GM08714 (cell line): ENCODE data around the gene MARF1.

ENCODE experiments used
- H3K4me3 ChIP-seq: fragments of 200-500 bp; sonication (Bioruptor generic); 2 replicates; pipeline ENCODE4 v1.5.1; 2014; ENCODE audit warnings: mild to moderate bottlenecking, low read length, inconsistent platforms
- ZNF274 ChIP-seq: IDR thresholded peaks from 2 replicates; pipeline ENCODE4 v1.6.1; 2012; ENCODE audit warnings: mild to moderate bottlenecking, low read depth, low read length

MARF1 gene

GRCh38 chr16:15644267-15644961 is 1.5 kb upstream of the MARF1 start:
- no peak for TF ChIP-seq ZNF274
- peak overlapping the region; percentile 98 for H3K4me3 ChIP-seq

- peak overlapping the region; percentile 98 for H3K4me3 ChIP-seq
- no peak for TF ChIP-seq ZNF274
Measured at GRCh38 chr16:15643946-15644250, 944 bp upstream of the MARF1 start.

GRCh38 chr16:15642557-15643047 is 352 bp downstream of the MARF1 start:
- no peak for TF ChIP-seq ZNF274
- peak overlapping the region; percentile 75 for H3K4me3 ChIP-seq

- peak overlapping the region; percentile 75 for H3K4me3 ChIP-seq
- no peak for TF ChIP-seq ZNF274
Measured at GRCh38 chr16:15641753-15642556, 999 bp downstream of the MARF1 start.

GRCh38 chr16:15640966-15641365 is 2.0 kb downstream of the MARF1 start:
- TF ChIP-seq ZNF274, result no peak
- peak overlapping the region; percentile 2; the same call in 1 of the 2 replicates for H3K4me3 ChIP-seq

GRCh38 chr16:15639061-15639568 is 3.8 kb downstream of the MARF1 start:
- H3K4me3 ChIP-seq, result peak overlapping the region; percentile 48; the same call in 1 of the 2 replicates
- TF ChIP-seq ZNF274, result no peak

- no peak overlapping the region for H3K4me3 ChIP-seq
- no peak for TF ChIP-seq ZNF274
Measured at GRCh38 chr16:15636392-15636873, 6.5 kb downstream of the MARF1 start.

GRCh38 chr16:15635926-15636325 is 7.0 kb downstream of the MARF1 start:
- no peak for TF ChIP-seq ZNF274
- no peak overlapping the region for H3K4me3 ChIP-seq

GRCh38 chr16:15631730-15632409 is 11.1 kb downstream of the MARF1 start:
- no peak for TF ChIP-seq ZNF274
- H3K4me3 ChIP-seq, result no peak overlapping the region

GRCh38 chr16:15621889-15622288 is 21.1 kb downstream of the MARF1 start:
- H3K4me3 ChIP-seq, result no peak overlapping the region
- TF ChIP-seq ZNF274, result no peak

- no peak overlapping the region for H3K4me3 ChIP-seq
- TF ChIP-seq ZNF274, result no peak
Measured at GRCh38 chr16:15621456-15621855, 21.5 kb downstream of the MARF1 start.

GRCh38 chr16:15620611-15621195 is 22.3 kb downstream of the MARF1 start:
- TF ChIP-seq ZNF274, result no peak
- no peak overlapping the region for H3K4me3 ChIP-seq

- H3K4me3 ChIP-seq, result no peak overlapping the region
- TF ChIP-seq ZNF274, result no peak
Measured at GRCh38 chr16:15618392-15618791, 24.6 kb downstream of the MARF1 start.

- no peak overlapping the region for H3K4me3 ChIP-seq
- TF ChIP-seq ZNF274, result no peak
Measured at GRCh38 chr16:15617901-15618300, 25.1 kb downstream of the MARF1 start.
